ENCODE results near the gene SELENOF. TPM values are rescaled to one million over a fixed set of nuclear protein-coding genes. Genes with fewer than 3 reads are reported as not detected.

The SELENOF gene
- total and polyA plus RNA-seq, 2 donors (not counting 1 experiment from before 2014, with no cell fraction given): 207 to 351 TPM

- no peak overlapping the region for H3K4me3 ChIP-seq (replicated peaks in 1 of 4; ENCODE audit: control extremely low read depth in 1 of 4, insufficient read depth in 1 of 4, low read depth in 3 of 4, low read length in 4 of 4)
- H3K36me3 ChIP-seq (ENCODE audit: control insufficient read depth, insufficient read depth, low read length): no peaks in the 10 kb centered on the region
- TF ChIP-seq CTCF (conservative IDR thresholded peaks at IDR 0.05 in 1 of 2, IDR thresholded peaks at IDR 0.05 in 1 of 2; ENCODE audit: low read depth in 1 of 2, low read length in 2 of 2) (no peak), EZH2 (IDR thresholded peaks at IDR 0.05; ENCODE audit: low read length, missing control alignments) (no peak)
- H3K4me2 ChIP-seq (ENCODE audit: extremely low read depth, insufficient read depth, low read length): no peak overlapping the region
- no peak overlapping the region for H2AFZ ChIP-seq (ENCODE audit: low read length)
- H3K9ac ChIP-seq (ENCODE audit: insufficient read depth, low read length): no peak overlapping the region
- no peaks in the 10 kb centered on the region for H3K4me1 ChIP-seq (ENCODE audit: control insufficient read depth, extremely low read depth, insufficient read depth, low read length)
- H3K27ac ChIP-seq (ENCODE audit: insufficient read depth, low read length): no peak overlapping the region
- DNase-seq (ENCODE audit: low read depth in 2 of 2): no peak
- no peaks in the 10 kb centered on the region for H4K20me1 ChIP-seq (ENCODE audit: control insufficient read depth, extremely low read depth, insufficient read depth, low read length)
- no peaks in the 10 kb centered on the region for H3K9me3 ChIP-seq (ENCODE audit: control insufficient read depth, insufficient read depth, low read depth, low read length)
- H3K79me2 ChIP-seq (ENCODE audit: control insufficient read depth, insufficient read depth, low read length): no peaks in the 10 kb centered on the region
- H3K27me3 ChIP-seq (ENCODE audit: control insufficient read depth, insufficient read depth, low read length): no peaks in the 10 kb centered on the region
These were observed 52.5 kb downstream of the SELENOF start for GRCh38 chr1:86861424-86861823.

- H3K27ac ChIP-seq (ENCODE audit: insufficient read depth, low read length): no peak overlapping the region
These were observed 53.5 kb downstream of the SELENOF start for GRCh38 chr1:86860424-86860823.

GRCh38 chr1:86860020-86860419 is 53.9 kb downstream of the SELENOF start:
- H3K36me3 ChIP-seq (ENCODE audit: control insufficient read depth, insufficient read depth, low read length): no peaks in the 10 kb centered on the region
- no peaks in the 10 kb centered on the region for H3K79me2 ChIP-seq (ENCODE audit: control insufficient read depth, insufficient read depth, low read length)
- no peaks in the 10 kb centered on the region for H4K20me1 ChIP-seq (ENCODE audit: control insufficient read depth, extremely low read depth, insufficient read depth, low read length)
- H3K9me3 ChIP-seq (ENCODE audit: control insufficient read depth, insufficient read depth, low read depth, low read length): no peaks in the 10 kb centered on the region
- H3K4me1 ChIP-seq (ENCODE audit: control insufficient read depth, extremely low read depth, insufficient read depth, low read length): no peaks in the 10 kb centered on the region
- no peak for TF ChIP-seq EZH2 (IDR thresholded peaks at IDR 0.05; ENCODE audit: low read length, missing control alignments)
- no peak for TF ChIP-seq CTCF (conservative IDR thresholded peaks at IDR 0.05 in 1 of 2, IDR thresholded peaks at IDR 0.05 in 1 of 2; ENCODE audit: low read depth in 1 of 2, low read length in 2 of 2)
- H2AFZ ChIP-seq (ENCODE audit: low read length): no peak overlapping the region
- H3K9ac ChIP-seq (ENCODE audit: insufficient read depth, low read length): no peak overlapping the region
- no peak overlapping the region for H3K4me2 ChIP-seq (ENCODE audit: extremely low read depth, insufficient read depth, low read length)
- no peak overlapping the region for H3K27ac ChIP-seq (ENCODE audit: insufficient read depth, low read length)
- no peak overlapping the region for H3K4me3 ChIP-seq (replicated peaks in 1 of 4; ENCODE audit: control extremely low read depth in 1 of 4, insufficient read depth in 1 of 4, low read depth in 3 of 4, low read length in 4 of 4)
- no peak for DNase-seq (ENCODE audit: low read depth in 2 of 2)
- no peaks in the 10 kb centered on the region for H3K27me3 ChIP-seq (ENCODE audit: control insufficient read depth, insufficient read depth, low read length)

More at GRCh38 chr1:86860424-86860823, 53.5 kb downstream of the SELENOF start:
- no peak for TF ChIP-seq EZH2 (IDR thresholded peaks at IDR 0.05; ENCODE audit: low read length, missing control alignments)
- TF ChIP-seq CTCF (conservative IDR thresholded peaks at IDR 0.05 in 1 of 2, IDR thresholded peaks at IDR 0.05 in 1 of 2; ENCODE audit: low read depth in 1 of 2, low read length in 2 of 2): no peak
- DNase-seq (ENCODE audit: low read depth in 2 of 2): no peak
- no peaks in the 10 kb centered on the region for H3K4me1 ChIP-seq (ENCODE audit: control insufficient read depth, extremely low read depth, insufficient read depth, low read length)
- H3K9ac ChIP-seq (ENCODE audit: insufficient read depth, low read length): no peak overlapping the region
- H3K4me2 ChIP-seq (ENCODE audit: extremely low read depth, insufficient read depth, low read length): no peak overlapping the region
- no peaks in the 10 kb centered on the region for H3K9me3 ChIP-seq (ENCODE audit: control insufficient read depth, insufficient read depth, low read depth, low read length)
- H3K4me3 ChIP-seq (replicated peaks in 1 of 4; ENCODE audit: control extremely low read depth in 1 of 4, insufficient read depth in 1 of 4, low read depth in 3 of 4, low read length in 4 of 4): no peak overlapping the region
- no peaks in the 10 kb centered on the region for H4K20me1 ChIP-seq (ENCODE audit: control insufficient read depth, extremely low read depth, insufficient read depth, low read length)
- H2AFZ ChIP-seq (ENCODE audit: low read length): no peak overlapping the region
- H3K27me3 ChIP-seq (ENCODE audit: control insufficient read depth, insufficient read depth, low read length): no peaks in the 10 kb centered on the region
- no peaks in the 10 kb centered on the region for H3K36me3 ChIP-seq (ENCODE audit: control insufficient read depth, insufficient read depth, low read length)
- no peaks in the 10 kb centered on the region for H3K79me2 ChIP-seq (ENCODE audit: control insufficient read depth, insufficient read depth, low read length)

All from fibroblast of lung (primary cell).